HL-60 (cell line): ENCODE data around the gene FSCN2.

Source experiments
- DNase-seq, 2 experiments: peaks; one replicate each; pipeline ENCODE4 v3.0.0-alpha.2; 2010 to 2020; ENCODE audit warnings: low read depth in 1 of 2, low spot score in 1 of 2
- H3K27ac ChIP-seq: fragments of 250-450 bp; sonication (Bioruptor Pico); replicated peaks from 2 replicates; pipeline ENCODE4 v1.5.1; 2020; ENCODE audit warnings: mild to moderate bottlenecking, moderate library complexity
- H3K27me3 ChIP-seq: fragments of 250-450 bp; sonication (Bioruptor Pico); 2 replicates; pipeline ENCODE4 v1.5.1; 2021; ENCODE audit warnings: mild to moderate bottlenecking, moderate library complexity; ENCODE audit not compliant: insufficient read depth, poor library complexity, severe bottlenecking
- H3K4me3 ChIP-seq: replicated peaks from 2 replicates; pipeline ENCODE4 v1.5.1; 2011; ENCODE audit warnings: mild to moderate bottlenecking, control low read depth, low read length; ENCODE audit not compliant: insufficient read depth
- GABPA ChIP-seq: IDR thresholded peaks from 2 replicates; pipeline ENCODE4 v1.6.1; 2012; ENCODE audit warnings: low read depth
- POLR2AphosphoS5 ChIP-seq: IDR thresholded peaks from 2 replicates; pipeline ENCODE4 v1.6.1; 2012; ENCODE audit warnings: low read depth
- SPI1 ChIP-seq: IDR thresholded peaks from 2 replicates; pipeline ENCODE4 v1.6.1; 2012; ENCODE audit warnings: low read depth, mild to moderate bottlenecking, borderline replicate concordance
- TF ChIP-seq, protein P1 (sequence below): IDR thresholded peaks from 2 replicates; pipeline ENCODE4 v1.6.1; 2012; ENCODE audit warnings: low read depth; ENCODE audit not compliant: insufficient replicate concordance
- TF ChIP-seq, protein P2 (sequence below): IDR thresholded peaks from one replicate; pipeline ENCODE4 v1.5.1; 2011; ENCODE audit warnings: low read length, control low read depth, inconsistent platforms; ENCODE audit not compliant: insufficient read depth

The FSCN2 gene

DNA sequence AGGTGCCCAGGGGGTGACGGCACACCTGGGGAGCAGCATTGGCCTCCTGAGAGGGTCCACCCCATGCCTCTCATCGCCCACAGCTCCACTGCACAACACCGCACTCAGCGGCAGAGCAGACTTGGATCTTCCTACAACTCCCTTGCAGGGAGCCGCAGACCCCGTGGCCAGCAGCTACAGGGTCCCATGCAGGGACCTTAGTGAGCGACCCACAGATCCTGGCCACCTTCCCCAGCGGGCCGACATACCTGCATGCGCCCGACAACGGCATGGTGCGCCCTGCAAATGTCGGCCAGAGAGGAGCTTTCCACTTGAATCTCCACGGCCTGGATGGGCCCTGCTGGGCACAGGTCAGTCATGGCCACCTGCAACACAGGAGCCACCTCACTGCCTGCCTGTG is 15.6 kb downstream of the FSCN2 start:
- no peak overlapping the region for H3K27ac ChIP-seq
- no peaks in the 10 kb centered on the region for H3K27me3 ChIP-seq
- TF ChIP-seq, protein P1, sequence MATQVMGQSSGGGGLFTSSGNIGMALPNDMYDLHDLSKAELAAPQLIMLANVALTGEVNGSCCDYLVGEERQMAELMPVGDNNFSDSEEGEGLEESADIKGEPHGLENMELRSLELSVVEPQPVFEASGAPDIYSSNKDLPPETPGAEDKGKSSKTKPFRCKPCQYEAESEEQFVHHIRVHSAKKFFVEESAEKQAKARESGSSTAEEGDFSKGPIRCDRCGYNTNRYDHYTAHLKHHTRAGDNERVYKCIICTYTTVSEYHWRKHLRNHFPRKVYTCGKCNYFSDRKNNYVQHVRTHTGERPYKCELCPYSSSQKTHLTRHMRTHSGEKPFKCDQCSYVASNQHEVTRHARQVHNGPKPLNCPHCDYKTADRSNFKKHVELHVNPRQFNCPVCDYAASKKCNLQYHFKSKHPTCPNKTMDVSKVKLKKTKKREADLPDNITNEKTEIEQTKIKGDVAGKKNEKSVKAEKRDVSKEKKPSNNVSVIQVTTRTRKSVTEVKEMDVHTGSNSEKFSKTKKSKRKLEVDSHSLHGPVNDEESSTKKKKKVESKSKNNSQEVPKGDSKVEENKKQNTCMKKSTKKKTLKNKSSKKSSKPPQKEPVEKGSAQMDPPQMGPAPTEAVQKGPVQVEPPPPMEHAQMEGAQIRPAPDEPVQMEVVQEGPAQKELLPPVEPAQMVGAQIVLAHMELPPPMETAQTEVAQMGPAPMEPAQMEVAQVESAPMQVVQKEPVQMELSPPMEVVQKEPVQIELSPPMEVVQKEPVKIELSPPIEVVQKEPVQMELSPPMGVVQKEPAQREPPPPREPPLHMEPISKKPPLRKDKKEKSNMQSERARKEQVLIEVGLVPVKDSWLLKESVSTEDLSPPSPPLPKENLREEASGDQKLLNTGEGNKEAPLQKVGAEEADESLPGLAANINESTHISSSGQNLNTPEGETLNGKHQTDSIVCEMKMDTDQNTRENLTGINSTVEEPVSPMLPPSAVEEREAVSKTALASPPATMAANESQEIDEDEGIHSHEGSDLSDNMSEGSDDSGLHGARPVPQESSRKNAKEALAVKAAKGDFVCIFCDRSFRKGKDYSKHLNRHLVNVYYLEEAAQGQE, result no peak
- TF ChIP-seq GABPA (no peak), POLR2AphosphoS5 (no peak)
- TF ChIP-seq, protein P2, sequence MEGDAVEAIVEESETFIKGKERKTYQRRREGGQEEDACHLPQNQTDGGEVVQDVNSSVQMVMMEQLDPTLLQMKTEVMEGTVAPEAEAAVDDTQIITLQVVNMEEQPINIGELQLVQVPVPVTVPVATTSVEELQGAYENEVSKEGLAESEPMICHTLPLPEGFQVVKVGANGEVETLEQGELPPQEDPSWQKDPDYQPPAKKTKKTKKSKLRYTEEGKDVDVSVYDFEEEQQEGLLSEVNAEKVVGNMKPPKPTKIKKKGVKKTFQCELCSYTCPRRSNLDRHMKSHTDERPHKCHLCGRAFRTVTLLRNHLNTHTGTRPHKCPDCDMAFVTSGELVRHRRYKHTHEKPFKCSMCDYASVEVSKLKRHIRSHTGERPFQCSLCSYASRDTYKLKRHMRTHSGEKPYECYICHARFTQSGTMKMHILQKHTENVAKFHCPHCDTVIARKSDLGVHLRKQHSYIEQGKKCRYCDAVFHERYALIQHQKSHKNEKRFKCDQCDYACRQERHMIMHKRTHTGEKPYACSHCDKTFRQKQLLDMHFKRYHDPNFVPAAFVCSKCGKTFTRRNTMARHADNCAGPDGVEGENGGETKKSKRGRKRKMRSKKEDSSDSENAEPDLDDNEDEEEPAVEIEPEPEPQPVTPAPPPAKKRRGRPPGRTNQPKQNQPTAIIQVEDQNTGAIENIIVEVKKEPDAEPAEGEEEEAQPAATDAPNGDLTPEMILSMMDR, result no peak
- DNase-seq, result no peak
- no peak overlapping the region for H3K4me3 ChIP-seq

DNA sequence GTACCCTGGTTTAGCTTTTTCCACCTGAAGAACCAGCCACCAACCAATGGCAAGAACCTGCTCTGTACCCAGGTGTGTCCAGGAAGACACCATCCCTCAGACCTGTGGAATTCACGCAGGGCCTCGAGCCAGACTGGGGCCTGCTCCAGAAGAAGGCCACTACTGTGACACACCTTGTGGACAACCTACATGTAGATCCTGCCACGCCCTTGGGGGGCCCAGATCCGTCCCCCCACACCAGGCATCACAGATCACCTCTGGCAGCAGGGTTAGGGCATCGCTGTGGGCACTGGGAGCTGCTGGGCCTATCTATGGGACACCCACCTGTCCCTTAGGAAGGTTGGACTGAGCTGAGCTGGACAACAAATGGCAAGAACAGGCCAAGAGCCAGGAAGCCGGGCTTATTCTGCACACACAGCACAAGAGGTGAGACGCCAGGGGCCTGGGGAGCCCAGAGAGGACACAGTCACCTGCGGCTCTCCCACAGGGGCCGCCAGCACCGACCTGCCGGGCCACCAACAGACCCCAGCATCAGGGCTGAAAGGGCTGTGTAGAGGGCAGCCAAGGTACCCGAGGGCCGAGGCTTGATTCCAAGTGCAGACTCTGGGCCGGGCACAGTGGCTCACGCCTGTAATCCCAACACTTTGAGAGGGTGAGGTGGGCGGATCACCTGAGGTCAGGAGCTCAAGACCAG is 16.3 kb downstream of the FSCN2 start:
- no peaks in the 10 kb centered on the region for H3K27me3 ChIP-seq
- no peak for TF ChIP-seq POLR2AphosphoS5
- no peak for TF ChIP-seq GABPA
- TF ChIP-seq, protein P2, result no peak
- no peak for TF ChIP-seq SPI1
- TF ChIP-seq, protein P1, result no peak
- no peak for DNase-seq
- no peak overlapping the region for H3K4me3 ChIP-seq
- no peak overlapping the region for H3K27ac ChIP-seq

DNA sequence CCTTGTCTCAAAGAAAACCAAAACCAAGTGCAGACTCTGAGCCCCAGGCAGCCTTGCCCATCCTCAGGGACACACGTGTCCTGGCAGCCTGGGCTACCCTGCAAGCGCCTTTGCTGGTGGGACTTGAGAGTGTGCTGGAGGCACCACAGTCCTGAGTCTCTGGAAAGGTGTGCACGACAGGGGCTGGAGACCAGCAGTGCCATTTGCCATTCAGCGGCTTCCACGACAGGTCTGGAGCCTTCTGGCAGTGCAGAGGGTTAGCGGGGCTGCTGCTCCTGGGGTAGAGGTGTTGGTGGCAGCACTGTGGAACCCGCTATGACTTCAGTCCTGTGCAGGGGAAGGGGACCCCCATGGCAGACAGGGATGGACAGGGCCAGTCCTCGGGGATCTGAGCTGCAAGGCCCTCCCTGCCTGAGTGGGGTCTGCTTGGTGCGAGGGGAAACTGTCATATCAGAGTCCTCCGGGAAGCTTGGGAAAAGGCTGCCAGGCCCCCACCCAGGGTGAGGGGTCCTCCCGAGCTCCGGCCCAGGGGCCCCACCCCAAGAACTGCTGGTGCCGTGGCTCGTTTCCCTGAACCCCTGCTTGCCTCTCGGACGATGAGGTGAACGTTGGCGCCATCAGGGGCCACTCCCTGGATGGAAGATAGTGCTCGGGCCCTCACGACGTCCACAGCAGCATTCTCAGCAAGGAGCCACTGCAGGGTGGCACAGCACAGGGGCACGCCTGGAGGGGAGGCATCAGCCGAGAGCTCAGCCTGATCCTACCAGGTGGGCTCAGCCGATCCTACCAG is 17.2 kb downstream of the FSCN2 start:
- no peak for DNase-seq
- H3K27me3 ChIP-seq, result no peaks in the 10 kb centered on the region
- TF ChIP-seq GABPA (no peak), POLR2AphosphoS5 (no peak), SPI1 (no peak)
- TF ChIP-seq, protein P1, result no peak
- TF ChIP-seq, protein P2, result no peak
- no peak overlapping the region for H3K4me3 ChIP-seq
- H3K27ac ChIP-seq, result no peak overlapping the region
